HEK293 (cell line): Measurements from ENCODE around the gene USP12.

Source experiments
- CTCF ChIA-PET: fragments of 350-600 bp; formaldehyde crosslinking; extraction: SDS; loops from one replicate; lab custom pipeline; 2021; ENCODE audit warnings: antibody characterized with exemption; lab: Yijun Ruan, JAX
- POLR2A ChIA-PET: fragments of 300-600 bp; formaldehyde crosslinking; extraction: SDS; loops from one replicate; lab custom pipeline; 2020; ENCODE audit warnings: antibody characterized with exemption, inconsistent platforms; lab: Yijun Ruan, JAX
- H3K27ac ChIP-seq: fragments of 200-500 bp; sonication (Bioruptor generic); 2 replicates; pipeline ENCODE4 v1.5.1; 2014; ENCODE audit warnings: low read depth, low read length, control low read depth, inconsistent platforms; ENCODE audit errors: extremely low read depth
- H3K36me3 ChIP-seq, 2 experiments: fragments of 200-500 bp in 1 of 2; sonication (Bioruptor generic) in 1 of 2; 1 replicate in 1 of 2; 2 replicates in 1 of 2; pipeline ENCODE4 v1.5.1; 2014 to 2017; ENCODE audit warnings: inconsistent platforms in 2 of 2, low read length in 2 of 2; ENCODE audit not compliant: control insufficient read depth in 2 of 2, insufficient read depth in 1 of 2
- H3K4me1 ChIP-seq: fragments of 200-500 bp; sonication (Bioruptor generic); 2 replicates; pipeline ENCODE4 v1.5.1; 2014; ENCODE audit warnings: mild to moderate bottlenecking, low read length, inconsistent platforms; ENCODE audit not compliant: control insufficient read depth, insufficient read depth
- H3K4me3 ChIP-seq: 2 replicates; pipeline ENCODE4 v1.5.1; 2011; ENCODE audit warnings: low read depth, mild to moderate bottlenecking, control low read depth, low read length, moderate library complexity
- H3K9me3 ChIP-seq: fragments of 200-500 bp; sonication (Bioruptor generic); 2 replicates; pipeline ENCODE4 v1.5.1; 2014; ENCODE audit warnings: low read depth, low read length, inconsistent platforms; ENCODE audit not compliant: control insufficient read depth, insufficient read depth
- BCL11A ChIP-seq: fragments of 450-650 bp; formaldehyde crosslinking; IDR thresholded peaks from 2 replicates; pipeline ENCODE4 v1.5.1; 2016; ENCODE audit warnings: low read depth, missing biosample characterization, missing genetic modification characterization
- BCL6B ChIP-seq: fragments of 450-650 bp; formaldehyde crosslinking; IDR thresholded peaks from 2 replicates; pipeline ENCODE4 v1.5.1; 2017; ENCODE audit warnings: missing biosample characterization, missing genetic modification characterization
- HOXC10 ChIP-seq: sonication (generic); formaldehyde crosslinking; IDR thresholded peaks from 2 replicates; pipeline ENCODE4 v1.8.1; 2023; ENCODE audit warnings: mild to moderate bottlenecking, missing genetic modification reagents
- HOXD13 ChIP-seq: sonication (generic); formaldehyde crosslinking; IDR thresholded peaks from 2 replicates; pipeline ENCODE4 v1.8.0; 2022; ENCODE audit warnings: missing genetic modification reagents, borderline replicate concordance
- KLF17 ChIP-seq: fragments of 450-650 bp; formaldehyde crosslinking; IDR thresholded peaks from 2 replicates; pipeline ENCODE4 v1.5.1; 2016; ENCODE audit warnings: missing biosample characterization, missing genetic modification characterization
- MZF1 ChIP-seq: fragments of 450-650 bp; formaldehyde crosslinking; IDR thresholded peaks from 2 replicates; pipeline ENCODE4 v1.5.1; 2017; ENCODE audit warnings: missing biosample characterization, missing genetic modification characterization, borderline replicate concordance
- PRDM10 ChIP-seq: fragments of 450-650 bp; formaldehyde crosslinking; IDR thresholded peaks from 2 replicates; pipeline ENCODE4 v1.5.1; 2016; ENCODE audit warnings: missing biosample characterization, missing genetic modification characterization
- ZBTB1 ChIP-seq: fragments of 450-650 bp; formaldehyde crosslinking; IDR thresholded peaks from 2 replicates; pipeline ENCODE4 v1.5.1; 2016; ENCODE audit warnings: missing biosample characterization, missing genetic modification characterization
- ZBTB17 ChIP-seq: fragments of 450-650 bp; formaldehyde crosslinking; IDR thresholded peaks from 2 replicates; pipeline ENCODE4 v1.5.1; 2016; ENCODE audit warnings: missing biosample characterization, missing genetic modification characterization
- ZBTB7A ChIP-seq: fragments of 450-650 bp; formaldehyde crosslinking; IDR thresholded peaks from 2 replicates; pipeline ENCODE4 v1.5.1; 2016; ENCODE audit warnings: low read depth, missing biosample characterization, missing genetic modification characterization
- ZFP3 ChIP-seq: fragments of 450-650 bp; formaldehyde crosslinking; IDR thresholded peaks from 2 replicates; pipeline ENCODE4 v1.5.1; 2016; ENCODE audit warnings: low read depth, missing biosample characterization, missing genetic modification characterization
- ZNF394 ChIP-seq: fragments of 450-650 bp; formaldehyde crosslinking; IDR thresholded peaks from 2 replicates; pipeline ENCODE4 v1.5.1; 2016; ENCODE audit warnings: missing biosample characterization, missing genetic modification characterization, mild to moderate bottlenecking, moderate library complexity, borderline replicate concordance
- ZNF510 ChIP-seq: fragments of 450-650 bp; formaldehyde crosslinking; IDR thresholded peaks from 2 replicates; pipeline ENCODE4 v1.5.1; 2018; ENCODE audit warnings: mild to moderate bottlenecking, missing genetic modification characterization, missing biosample characterization; ENCODE audit not compliant: insufficient replicate concordance
- ZNF513 ChIP-seq: fragments of 450-650 bp; IDR thresholded peaks from 2 replicates; pipeline ENCODE4 v1.5.1; 2018; ENCODE audit warnings: missing biosample characterization, missing genetic modification characterization
- ZNF560 ChIP-seq: fragments of 450-650 bp; formaldehyde crosslinking; IDR thresholded peaks from 2 replicates; pipeline ENCODE4 v1.5.1; 2017; ENCODE audit warnings: missing biosample characterization, missing genetic modification characterization, borderline replicate concordance
- ZNF768 ChIP-seq: fragments of 450-650 bp; formaldehyde crosslinking; IDR thresholded peaks from 2 replicates; pipeline ENCODE4 v1.5.1; 2018; ENCODE audit warnings: missing biosample characterization, mild to moderate bottlenecking, missing genetic modification characterization
- ZNF830 ChIP-seq: fragments of 450-650 bp; IDR thresholded peaks from 2 replicates; pipeline ENCODE4 v1.5.0; 2018; ENCODE audit warnings: missing biosample characterization, missing genetic modification characterization, low read depth, mild to moderate bottlenecking, moderate library complexity
- ZSCAN16 ChIP-seq: fragments of 450-650 bp; formaldehyde crosslinking; IDR thresholded peaks from 2 replicates; pipeline ENCODE4 v1.5.1; 2016; ENCODE audit warnings: missing biosample characterization, missing genetic modification characterization
- TF ChIP-seq, protein P1 (sequence below): fragments of 450-650 bp; formaldehyde crosslinking; IDR thresholded peaks from 2 replicates; pipeline ENCODE4 v1.5.1; 2017; ENCODE audit warnings: missing biosample characterization, missing genetic modification characterization

USP12 gene

GRCh38 chr13:27028683-27029480, 142.7 kb downstream of the USP12 start (continued):
- no peak for TF ChIP-seq ZNF513 (tag by site-specific recombination)

DNA sequence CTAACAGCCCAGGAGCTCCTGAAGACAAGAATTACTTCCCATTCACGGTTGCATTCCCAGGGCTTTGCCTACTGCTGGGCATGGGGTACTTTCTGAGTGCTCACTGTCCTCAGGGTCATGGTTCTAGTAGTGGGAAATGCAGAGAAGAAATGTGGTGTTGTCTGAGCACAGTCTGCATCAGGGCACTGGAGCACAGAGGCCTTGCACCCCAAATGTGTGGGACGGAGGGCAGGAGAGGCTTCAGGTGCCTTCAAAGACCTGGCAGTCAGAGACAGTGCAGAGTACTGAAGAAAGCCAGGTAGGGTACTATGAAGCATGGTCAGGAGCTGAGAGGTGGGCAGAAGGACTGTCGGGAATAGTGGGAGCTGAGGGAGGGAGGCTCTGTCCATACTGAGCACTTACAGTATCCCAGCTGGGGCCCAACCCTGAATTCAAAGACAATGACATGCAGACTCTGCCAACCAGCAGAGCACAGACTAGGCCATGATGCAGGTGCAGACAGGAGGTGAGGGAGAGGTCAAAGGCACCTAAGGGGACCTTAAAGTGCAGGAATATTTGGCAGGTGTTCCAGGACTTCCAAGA, 144.4 kb downstream of the USP12 start:
- Histone ChIP-seq H3K9me3 (no peaks in the 10 kb centered on the region), H3K27ac (no peak overlapping the region), H3K4me1 (no peaks in the 10 kb centered on the region; the same call in 1 of the 2 replicates)
- CTCF ChIA-PET = no interaction called here
- TF ChIP-seq KLF17 (tag by site-specific recombination) = no peak
- TF ChIP-seq ZNF394 (tag by site-specific recombination) = no peak
- TF ChIP-seq BCL11A (tag by site-specific recombination) = no peak
- no peak for TF ChIP-seq PRDM10 (tag by site-specific recombination)
- TF ChIP-seq, protein P1, sequence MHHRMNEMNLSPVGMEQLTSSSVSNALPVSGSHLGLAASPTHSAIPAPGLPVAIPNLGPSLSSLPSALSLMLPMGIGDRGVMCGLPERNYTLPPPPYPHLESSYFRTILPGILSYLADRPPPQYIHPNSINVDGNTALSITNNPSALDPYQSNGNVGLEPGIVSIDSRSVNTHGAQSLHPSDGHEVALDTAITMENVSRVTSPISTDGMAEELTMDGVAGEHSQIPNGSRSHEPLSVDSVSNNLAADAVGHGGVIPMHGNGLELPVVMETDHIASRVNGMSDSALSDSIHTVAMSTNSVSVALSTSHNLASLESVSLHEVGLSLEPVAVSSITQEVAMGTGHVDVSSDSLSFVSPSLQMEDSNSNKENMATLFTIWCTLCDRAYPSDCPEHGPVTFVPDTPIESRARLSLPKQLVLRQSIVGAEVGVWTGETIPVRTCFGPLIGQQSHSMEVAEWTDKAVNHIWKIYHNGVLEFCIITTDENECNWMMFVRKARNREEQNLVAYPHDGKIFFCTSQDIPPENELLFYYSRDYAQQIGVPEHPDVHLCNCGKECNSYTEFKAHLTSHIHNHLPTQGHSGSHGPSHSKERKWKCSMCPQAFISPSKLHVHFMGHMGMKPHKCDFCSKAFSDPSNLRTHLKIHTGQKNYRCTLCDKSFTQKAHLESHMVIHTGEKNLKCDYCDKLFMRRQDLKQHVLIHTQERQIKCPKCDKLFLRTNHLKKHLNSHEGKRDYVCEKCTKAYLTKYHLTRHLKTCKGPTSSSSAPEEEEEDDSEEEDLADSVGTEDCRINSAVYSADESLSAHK (tag by site-specific recombination) = no peak
- peak; percentile 62 for TF ChIP-seq ZSCAN16 (tag by site-specific recombination)
- no peak for TF ChIP-seq HOXD13
- TF ChIP-seq, all 188 proteins: peak for 1
- Histone ChIP-seq H3K4me3 (no peak overlapping the region), H3K36me3 (no peaks in the 10 kb centered on the region)
- POLR2A ChIA-PET = no interaction called here

DNA sequence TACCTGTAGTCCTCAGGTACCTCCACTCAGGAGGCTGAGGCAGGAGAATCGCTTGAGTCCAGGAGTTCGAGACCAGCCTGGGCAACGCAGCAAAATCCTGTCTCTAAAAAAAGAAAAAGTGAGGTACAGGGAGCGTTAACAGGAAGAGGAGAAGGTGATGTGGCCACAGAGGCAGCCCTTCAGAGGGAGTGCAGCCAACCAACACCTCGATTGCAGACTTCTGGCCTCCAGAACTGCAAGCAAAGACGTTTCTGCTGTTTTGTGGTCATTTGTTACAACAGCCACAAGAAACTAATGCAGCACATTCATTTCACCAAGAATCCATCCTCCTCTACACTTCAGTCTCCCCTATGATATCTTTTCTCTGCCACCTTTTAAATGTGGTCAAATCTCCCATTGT, 145.2 kb downstream of the USP12 start:
- Histone ChIP-seq H3K36me3 (no peaks in the 10 kb centered on the region), H3K4me3 (no peak overlapping the region), H3K4me1 (no peaks in the 10 kb centered on the region; the same call in 1 of the 2 replicates), H3K27ac (no peak overlapping the region), H3K9me3 (no peaks in the 10 kb centered on the region)
- ChIA-PET POLR2A (no interaction called here), CTCF (no interaction called here)
- no peak for TF ChIP-seq ZSCAN16 (tag by site-specific recombination)
- TF ChIP-seq BCL6B (tag by site-specific recombination) = no peak
- TF ChIP-seq ZNF830 = no peak
- TF ChIP-seq ZNF560 (tag by site-specific recombination) = no peak
- TF ChIP-seq ZBTB17 (tag by site-specific recombination) = no peak
- no peak for TF ChIP-seq ZNF510 (tag by site-specific recombination)
- TF ChIP-seq HOXC10 (CRISPR knock-in tag) = no peak
- TF ChIP-seq ZBTB7A = no peak
- no peak for TF ChIP-seq ZBTB1 (tag by site-specific recombination)
- no peak for TF ChIP-seq ZFP3 (tag by site-specific recombination)
- TF ChIP-seq ZNF513 (tag by site-specific recombination) = no peak
- no peak for TF ChIP-seq ZNF768
- no peak for TF ChIP-seq MZF1
